IMR-90 (cell line): ENCODE data around the gene LSM7. TPM values are rescaled to one million over a fixed set of nuclear protein-coding genes. Genes with fewer than 3 reads are reported as not detected.
A peak's percentile ranks its signal among the peaks of the same experiment; 100 is the strongest.

Source experiments
- ATAC-seq: fragments of 200-7000 bp; cut with Tn5 transposase; 2 replicates; pipeline ENCODE4 v1.9.1; 2020; ENCODE audit warnings: low read depth, mild to moderate bottlenecking, moderate library complexity
- BruUV-seq: library from RNA; stranded (reverse); fragments of 400-500 nt; replicated peaks from 2 replicates; lab custom pipeline; 2021; lab: Mats Ljungman, UMichigan
- CTCF ChIA-PET: fragments of 300-600 bp; formaldehyde crosslinking; extraction: SDS; loops from one replicate; lab custom pipeline; 2021; ENCODE audit warnings: antibody characterized with exemption; lab: Yijun Ruan, JAX
- POLR2A ChIA-PET: fragments of 300-600 bp; sonication (Branson Sonifier 250); formaldehyde crosslinking; loops from one replicate; lab custom pipeline; 2022; ENCODE audit warnings: antibody characterized with exemption; ENCODE audit not compliant: unreplicated experiment; lab: Charles Lee
- DNase-seq: peaks from one replicate; pipeline ENCODE4 v3.0.0; 2013
- H2AFZ ChIP-seq: replicated peaks from 2 replicates; pipeline ENCODE3; 2013; ENCODE audit warnings: low read length, mild to moderate bottlenecking; ENCODE audit not compliant: poor library complexity
- H2AK5ac ChIP-seq: 2 replicates; pipeline ENCODE4 v1.6.1; 2013; ENCODE audit warnings: low read depth, low read length, inconsistent platforms
- H2AK9ac ChIP-seq: replicated peaks from 2 replicates; pipeline ENCODE3; 2013; ENCODE audit warnings: mild to moderate bottlenecking, low read depth, low read length, moderate library complexity; ENCODE audit not compliant: poor library complexity
- H2BK120ac ChIP-seq: 2 replicates; pipeline ENCODE4 v1.6.1; 2013; ENCODE audit warnings: low read depth, low read length, inconsistent platforms
- H2BK15ac ChIP-seq: 3 replicates; pipeline ENCODE4 v1.6.1; 2013; ENCODE audit warnings: low read depth, low read length, inconsistent platforms
- H2BK20ac ChIP-seq: 2 replicates; pipeline ENCODE4 v1.6.1; 2013; ENCODE audit warnings: low read depth, mild to moderate bottlenecking, inconsistent platforms, low read length, moderate library complexity
- H2BK5ac ChIP-seq: 2 replicates; pipeline ENCODE4 v1.6.1; 2013; ENCODE audit warnings: mild to moderate bottlenecking, low read depth, low read length, inconsistent platforms; ENCODE audit not compliant: poor library complexity, severe bottlenecking
- H3K14ac ChIP-seq: replicated peaks from 2 replicates; pipeline ENCODE4 v1.6.1; 2013; ENCODE audit warnings: low read depth, low read length, inconsistent platforms
- H3K18ac ChIP-seq: 2 replicates; pipeline ENCODE4 v1.6.1; 2013; ENCODE audit warnings: low read depth, low read length, control low read depth
- H3K23ac ChIP-seq: 2 replicates; pipeline ENCODE4 v1.6.1; 2013; ENCODE audit warnings: low read depth, low read length, inconsistent platforms
- H3K27ac ChIP-seq: 2 replicates; pipeline ENCODE4 v1.5.1; 2013; ENCODE audit warnings: mild to moderate bottlenecking, control low read depth, low read length; ENCODE audit not compliant: insufficient read depth
- H3K27me3 ChIP-seq: 2 replicates; pipeline ENCODE4 v1.6.1; 2013; ENCODE audit warnings: low read length; ENCODE audit not compliant: control insufficient read depth, insufficient read depth
- H3K36me3 ChIP-seq: 2 replicates; pipeline ENCODE4 v1.6.1; 2013; ENCODE audit warnings: low read length, mixed read lengths; ENCODE audit not compliant: control insufficient read depth, insufficient read depth
- H3K4ac ChIP-seq: 2 replicates; pipeline ENCODE4 v1.6.1; 2013; ENCODE audit warnings: low read depth, low read length, inconsistent platforms
- H3K4me1 ChIP-seq: 2 replicates; pipeline ENCODE4 v1.6.1; 2013; ENCODE audit warnings: low read length, mixed read lengths; ENCODE audit not compliant: control insufficient read depth, insufficient read depth
- H3K4me2 ChIP-seq: 2 replicates; pipeline ENCODE4 v1.6.1; 2013; ENCODE audit warnings: low read depth, mild to moderate bottlenecking, control low read depth, low read length, moderate library complexity
- H3K4me3 ChIP-seq: 2 replicates; pipeline ENCODE4 v1.5.1; 2013; ENCODE audit warnings: low read depth, mild to moderate bottlenecking, control low read depth, low read length, moderate library complexity; ENCODE audit not compliant: insufficient read depth
- H3K56ac ChIP-seq: 2 replicates; pipeline ENCODE4 v1.6.1; 2013; ENCODE audit warnings: low read length, inconsistent platforms; ENCODE audit not compliant: insufficient read depth; ENCODE audit errors: extremely low read depth
- H3K79me1 ChIP-seq, 2 experiments: 2 replicates each; pipeline ENCODE4 v1.6.1; 2013; ENCODE audit warnings: low read length in 2 of 2, inconsistent platforms in 1 of 2, low read depth in 1 of 2
- H3K9ac ChIP-seq: 2 replicates; pipeline ENCODE4 v1.6.1; 2013; ENCODE audit warnings: low read depth, low read length, control low read depth
- H3K9me1 ChIP-seq: 2 replicates; pipeline ENCODE4 v1.6.1; 2013; ENCODE audit warnings: low read length, inconsistent platforms; ENCODE audit not compliant: insufficient read depth
- H3K9me3 ChIP-seq: 2 replicates; pipeline ENCODE4 v1.6.1; 2013; ENCODE audit warnings: low read length; ENCODE audit not compliant: control insufficient read depth, insufficient read depth
- H4K20me1 ChIP-seq: 2 replicates; pipeline ENCODE4 v1.6.1; 2013; ENCODE audit warnings: low read length, inconsistent platforms; ENCODE audit not compliant: insufficient read depth
- H4K5ac ChIP-seq: 2 replicates; pipeline ENCODE4 v1.6.1; 2013; ENCODE audit warnings: mild to moderate bottlenecking, low read depth, low read length, control low read depth
- H4K8ac ChIP-seq, 2 experiments: 2 replicates each; pipeline ENCODE4 v1.6.1; 2013; ENCODE audit warnings: low read depth in 2 of 2, low read length in 2 of 2, control low read depth in 1 of 2, inconsistent platforms in 1 of 2
- H4K91ac ChIP-seq: 2 replicates; pipeline ENCODE4 v1.6.1; 2013; ENCODE audit warnings: low read depth, low read length, inconsistent platforms; ENCODE audit not compliant: insufficient read depth
- BHLHE40 ChIP-seq: fragments of 150-350 bp; IDR thresholded peaks from 2 replicates; pipeline ENCODE4 v1.6.1; 2016; ENCODE audit warnings: mild to moderate bottlenecking, low read depth, low read length
- CHD1 ChIP-seq: IDR thresholded peaks from 2 replicates; pipeline ENCODE4 v1.6.1; 2012; ENCODE audit warnings: low read depth, low read length, improper control_type of control experiment
- FOS ChIP-seq: fragments of 150-350 bp; IDR thresholded peaks from 2 replicates; pipeline ENCODE4 v1.6.1; 2016; ENCODE audit warnings: low read depth, low read length
- MAZ ChIP-seq: IDR thresholded peaks from 2 replicates; pipeline ENCODE4 v1.6.1; 2012; ENCODE audit warnings: low read depth, mild to moderate bottlenecking, low read length, improper control_type of control experiment, moderate library complexity, borderline replicate concordance
- NFE2L2 ChIP-seq: fragments of 150-350 bp; IDR thresholded peaks from 2 replicates; pipeline ENCODE4 v1.6.1; 2016; ENCODE audit warnings: low read depth, mild to moderate bottlenecking, low read length
- POLR2A ChIP-seq: IDR thresholded peaks from 2 replicates; pipeline ENCODE4 v1.6.1; 2012; ENCODE audit warnings: mild to moderate bottlenecking, low read depth, low read length
- RAD21 ChIP-seq: IDR thresholded peaks from 2 replicates; pipeline ENCODE4 v1.6.1; 2012; ENCODE audit warnings: low read length, improper control_type of control experiment
- RFX5 ChIP-seq: IDR thresholded peaks from 2 replicates; pipeline ENCODE4 v1.8.0; 2012; ENCODE audit warnings: low read depth, mild to moderate bottlenecking, low read length, moderate library complexity
- WGBS, 2 experiments: methylation state at CpG; one replicate each; pipeline versions ENCODE4 v1.1.5 to v1.1.7; 2013; ENCODE audit warnings: missing lambda C conversion rate in 2 of 2; ENCODE audit not compliant: insufficient read length in 1 of 2; ENCODE audit errors: extremely low coverage in 2 of 2; 5-methylcytosine and 5-hydroxymethylcytosine counted together
- dilution Hi-C: fragments of 300-500 bp; cut with HindIII; formaldehyde crosslinking; loops from one replicate; pipeline ENCODE4 v1.14.3; 2018; ENCODE audit warnings: low sequenced_read_pairs; ENCODE audit not compliant: unreplicated experiment
- in situ Hi-C: fragments of 300-500 bp; cut with MboI; formaldehyde crosslinking; loops from 3 replicates; pipeline ENCODE4 v1.14.3; 2019; ENCODE audit warnings: low sequenced_read_pairs, inconsistent platforms, mixed read lengths
- intact Hi-C: fragments of 100-400 bp; cut with micrococcal nuclease; formaldehyde crosslinking; loops from 2 replicates; pipeline ENCODE4 v1.10.0; 2022
- polyA plus RNA-seq, 3 experiments: library from polyadenylated mRNA; depleted of rRNA; stranded (reverse); fragments of >200 nt; gene quantifications; 2 replicates each; pipeline ENCODE4 v1.2.3, GENCODE V29; 2012; ENCODE audit warnings: low replicate concordance in 1 of 3
- total RNA-seq: library from RNA; depleted of rRNA; stranded (reverse); fragments of >200 nt; gene quantifications from 2 replicates; pipeline ENCODE4 v1.2.3, GENCODE V29; 2012
- TF ChIP-seq, protein P1 (sequence below): conservative IDR thresholded peaks from 2 replicates; pipeline ENCODE4 v1.5.1; 2012; ENCODE audit warnings: mild to moderate bottlenecking, low read depth, low read length, improper control_type of control experiment

The LSM7 gene
- total and polyA plus RNA-seq, 2 of the 4 experiments (the other 2 are of a cell fraction), result 145 to 708 TPM

DNA sequence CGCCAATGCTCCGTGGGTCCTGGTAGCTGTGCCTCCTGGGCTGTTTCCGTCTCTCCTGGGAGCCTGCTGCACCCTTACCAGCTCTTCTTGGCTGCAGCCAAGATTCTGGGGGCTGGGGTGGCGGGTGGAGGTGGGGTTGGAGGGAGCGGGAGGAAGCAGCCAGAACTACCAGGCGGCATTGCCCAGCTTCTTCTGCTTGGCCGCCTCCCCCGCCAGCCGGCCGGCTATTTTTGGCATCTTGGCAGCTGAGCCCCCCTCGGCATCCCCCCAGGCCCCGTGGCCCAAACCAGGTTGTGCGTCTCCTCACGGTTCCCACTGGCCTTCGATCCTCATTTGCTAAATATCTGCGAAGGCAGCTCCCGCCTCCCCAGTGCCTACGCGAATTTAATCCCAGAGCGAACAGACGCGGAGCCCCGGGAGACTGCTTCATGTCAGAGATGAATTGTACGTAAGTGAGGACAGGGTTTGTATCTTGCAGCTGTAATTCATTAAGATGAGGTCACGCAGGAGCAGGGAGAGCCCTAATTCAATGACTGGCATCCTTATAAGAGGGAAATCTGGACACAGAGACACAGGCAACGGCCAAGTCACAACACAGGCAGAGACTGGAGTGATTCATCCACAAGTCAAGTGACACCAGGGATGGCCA lies 33.6 kb downstream of the LSM7 start:
- Histone ChIP-seq H3K9ac (no peak overlapping the region), H4K91ac (no peak overlapping the region), H3K79me1 (no peaks in the 10 kb centered on the region), H2AK9ac (no peak overlapping the region), H2BK15ac (no peak overlapping the region), H2BK20ac (no peak overlapping the region), H4K20me1 (peaks cover 15% of the 10 kb centered on the region; the same call in 1 of the 2 replicates), H2AK5ac (no peak overlapping the region), H3K4me1 (peaks cover 5% of the 10 kb centered on the region), H3K56ac (no peak overlapping the region), H3K27ac (no peak overlapping the region), H3K14ac (no peak overlapping the region), H2AFZ (peak overlapping the region; percentile 75), H3K27me3 (peaks cover 36% of the 10 kb centered on the region), H4K8ac (no peak overlapping the region), H2BK5ac (no peak overlapping the region), H4K5ac (no peak overlapping the region), H3K4me3 (no peak overlapping the region), H3K23ac (no peak overlapping the region), H3K4ac (no peak overlapping the region), H2BK120ac (no peak overlapping the region), H3K4me2 (peak overlapping the region; percentile 23; the same call in 1 of the 2 replicates), H3K18ac (no peak overlapping the region), H3K9me1 (no peaks in the 10 kb centered on the region), H3K9me3 (no peaks in the 10 kb centered on the region), H3K36me3 (no peaks in the 10 kb centered on the region)
- peak; percentile 53 for ATAC-seq
- TF ChIP-seq MAZ (no peak), CHD1 (no peak), RFX5 (no peak), RAD21 (no peak), BHLHE40 (no peak), FOS (no peak), NFE2L2 (no peak), POLR2A (no peak)
- TF ChIP-seq, protein P1, sequence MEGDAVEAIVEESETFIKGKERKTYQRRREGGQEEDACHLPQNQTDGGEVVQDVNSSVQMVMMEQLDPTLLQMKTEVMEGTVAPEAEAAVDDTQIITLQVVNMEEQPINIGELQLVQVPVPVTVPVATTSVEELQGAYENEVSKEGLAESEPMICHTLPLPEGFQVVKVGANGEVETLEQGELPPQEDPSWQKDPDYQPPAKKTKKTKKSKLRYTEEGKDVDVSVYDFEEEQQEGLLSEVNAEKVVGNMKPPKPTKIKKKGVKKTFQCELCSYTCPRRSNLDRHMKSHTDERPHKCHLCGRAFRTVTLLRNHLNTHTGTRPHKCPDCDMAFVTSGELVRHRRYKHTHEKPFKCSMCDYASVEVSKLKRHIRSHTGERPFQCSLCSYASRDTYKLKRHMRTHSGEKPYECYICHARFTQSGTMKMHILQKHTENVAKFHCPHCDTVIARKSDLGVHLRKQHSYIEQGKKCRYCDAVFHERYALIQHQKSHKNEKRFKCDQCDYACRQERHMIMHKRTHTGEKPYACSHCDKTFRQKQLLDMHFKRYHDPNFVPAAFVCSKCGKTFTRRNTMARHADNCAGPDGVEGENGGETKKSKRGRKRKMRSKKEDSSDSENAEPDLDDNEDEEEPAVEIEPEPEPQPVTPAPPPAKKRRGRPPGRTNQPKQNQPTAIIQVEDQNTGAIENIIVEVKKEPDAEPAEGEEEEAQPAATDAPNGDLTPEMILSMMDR, result no peak
- dilution Hi-C loops, result no loop called here
- intact Hi-C loops, result no loop called here
- BruUV-seq, result no TSS peak
- peak; percentile 54 for DNase-seq
- CTCF ChIA-PET, result interaction anchor here (1.2 kb wide), 1 partner anchor 21 kb away, joined by 3 read pairs; no protein-coding TSS in a partner anchor
- in situ Hi-C loops, result no loop called here
- 14% methylated on average over 10 of the region's 26 CpGs; no CpG with 5 or more reads in 1 of the 2 experiments for WGBS, 2 experiments
- POLR2A ChIA-PET, result no interaction called here
